Upper lobe of right lung (tissue), 1 donor: ENCODE measurements around the gene PRKG1. TPM values are rescaled to one million over a fixed set of nuclear protein-coding genes. Genes with fewer than 3 reads are reported as not detected.

ENCODE experiments used
- ATAC-seq: fragments of 200-7000 bp; cut with Tn5 transposase; one replicate; pipeline ENCODE4 v1.9.1; 2020; ENCODE audit warnings: mild to moderate bottlenecking, moderate library complexity
- DNase-seq: peaks from one replicate; pipeline ENCODE4 v3.0.0-alpha.2; 2020
- H3K27ac ChIP-seq: fragments of 200-600 bp; one replicate; pipeline ENCODE4 v1.8.0; 2022
- H3K27me3 ChIP-seq: fragments of 200-600 bp; one replicate; pipeline ENCODE4 v1.8.0; 2022; ENCODE audit warnings: mild to moderate bottlenecking
- H3K36me3 ChIP-seq: fragments of 200-600 bp; one replicate; pipeline ENCODE4 v1.8.0; 2022
- H3K4me1 ChIP-seq: fragments of 200-600 bp; one replicate; pipeline ENCODE4 v1.8.0; 2022
- H3K4me3 ChIP-seq: fragments of 200-600 bp; one replicate; pipeline ENCODE4 v1.8.0; 2022; ENCODE audit warnings: mild to moderate bottlenecking
- H3K9me3 ChIP-seq: fragments of 200-600 bp; one replicate; pipeline ENCODE4 v1.8.0; 2022
- CTCF ChIP-seq: fragments of 200-600 bp; IDR thresholded peaks from one replicate; pipeline ENCODE4 v1.8.0; 2022; ENCODE audit warnings: antibody characterized with exemption
- intact Hi-C: fragments of 100-400 bp; cut with DNase I; formaldehyde crosslinking; loops from one replicate; pipeline ENCODE4 v1.11.0; 2022
- total RNA-seq: library from RNA; stranded (reverse); fragmentation: NEBNext Ultra II Directional; extraction: Animal tissue kit (Norgen Biotek cat#: 25700); gene quantifications from one replicate; pipeline ENCODE4 v1.2.1, GENCODE V29; 2021
- donor health status: DM: no; HTN: yes; CAD: no; lungs with severe emphysema.

PRKG1 gene
- total RNA-seq, 1 donor from 2014 or later: 30.0 TPM

- Histone ChIP-seq H3K4me3 (no peak overlapping the region), H3K27ac (no peak overlapping the region), H3K9me3 (no peaks in the 10 kb centered on the region), H3K4me1 (no peaks in the 10 kb centered on the region), H3K36me3 (no peaks in the 10 kb centered on the region), H3K27me3 (no peaks in the 10 kb centered on the region)
- intact Hi-C loops: no loop called here
- no peak for TF ChIP-seq CTCF
- DNase-seq (no peak), ATAC-seq (no peak)
These were observed 1226.5 kb downstream of the PRKG1 start for GRCh38 chr10:52300599-52301277.

- Histone ChIP-seq H3K27me3 (peaks cover 26% of the 10 kb centered on the region), H3K27ac (no peak overlapping the region), H3K36me3 (no peaks in the 10 kb centered on the region), H3K9me3 (no peaks in the 10 kb centered on the region), H3K4me1 (peaks cover 6% of the 10 kb centered on the region), H3K4me3 (peak overlapping the region; percentile 51)
- peak; percentile 71 for DNase-seq
- peak; percentile 69 for TF ChIP-seq CTCF
- ATAC-seq: peak; percentile 92
- intact Hi-C loops: no loop called here
These were observed 1234.2 kb downstream of the PRKG1 start for GRCh38 chr10:52308251-52309031.

- intact Hi-C loops: loop anchor here (10.0 kb wide), 1 partner anchor 182 kb away; no protein-coding TSS in a partner anchor
- ATAC-seq (no peak), DNase-seq (no peak)
- no peak for TF ChIP-seq CTCF
- Histone ChIP-seq H3K36me3 (no peaks in the 10 kb centered on the region), H3K9me3 (no peaks in the 10 kb centered on the region), H3K4me1 (peaks cover 20% of the 10 kb centered on the region), H3K27ac (no peak overlapping the region), H3K27me3 (peaks cover 41% of the 10 kb centered on the region), H3K4me3 (peak overlapping the region; percentile 47)
These were observed 1238.6 kb downstream of the PRKG1 start for GRCh38 chr10:52312942-52313255.

GRCh38 chr10:52313256-52313932 is 1239.1 kb downstream of the PRKG1 start:
- H3K4me3 ChIP-seq: peak overlapping the region; percentile 47
- intact Hi-C loops: loop anchor here (10.0 kb wide), 1 partner anchor 181 kb away; no protein-coding TSS in a partner anchor
- H3K9me3 ChIP-seq: no peaks in the 10 kb centered on the region
- H3K27me3 ChIP-seq: peaks cover 40% of the 10 kb centered on the region
- no peak for DNase-seq
- no peaks in the 10 kb centered on the region for H3K36me3 ChIP-seq
- peaks cover 20% of the 10 kb centered on the region for H3K4me1 ChIP-seq
- H3K27ac ChIP-seq: no peak overlapping the region
- no peak for TF ChIP-seq CTCF
- no peak for ATAC-seq

GRCh38 chr10:52313933-52314821 is 1239.9 kb downstream of the PRKG1 start, which contains the start of gene DKK1:
DKK1 (plus strand) TSS chr10:52314281; CDS start chr10:52314435, 154 bp downstream.
- peak; percentile 92 for ATAC-seq
- DNase-seq: peak; percentile 78
- Histone ChIP-seq H3K27me3 (peaks cover 33% of the 10 kb centered on the region), H3K4me1 (peaks cover 20% of the 10 kb centered on the region), H3K36me3 (no peaks in the 10 kb centered on the region), H3K27ac (no peak within 1 kb of the TSS), H3K9me3 (no peaks in the 10 kb centered on the region), H3K4me3 (peak within 1 kb of the TSS; percentile 47)
- peak; percentile 61 for TF ChIP-seq CTCF
- intact Hi-C loops: loop anchor here (10.0 kb wide), 1 partner anchor 181 kb away; no protein-coding TSS in a partner anchor
